ENCODE data around the gene PPP3CB. TPM values are rescaled to one million over a fixed set of nuclear protein-coding genes. Genes with fewer than 3 reads are reported as not detected.

PPP3CB gene
- polyA plus RNA-seq, 4 donors = 60.2 to 72.0 (median 66.9) TPM

Other genes with a start within 250 kb of the PPP3CB start
- gene DNAJC9, start 248.8 kb downstream of the PPP3CB start, polyA plus RNA-seq (ENCODE audit: insufficient read length in 4 of 4) = 10 to 100 TPM; 27.8 to 39.3 (median 35.0) TPM
- 10 to 100 TPM; 77.4 to 96.8 (median 86.0) TPM for gene MRPS16, start 243.4 kb downstream of the PPP3CB start, polyA plus RNA-seq (ENCODE audit: insufficient read length in 4 of 4)
- 10 to 100 TPM; 10.0 to 29.8 (median 16.4) TPM for gene CFAP70, start 137.2 kb downstream of the PPP3CB start, polyA plus RNA-seq (ENCODE audit: insufficient read length in 4 of 4)
- gene ANXA7, start 82.0 kb downstream of the PPP3CB start, polyA plus RNA-seq (ENCODE audit: insufficient read length in 4 of 4) = 10 to 100 TPM; 81.2 to 99.3 (median 88.2) TPM
- 1 to 10 TPM; 1.2 to 6.3 (median 3.2) TPM for gene MSS51, start 62.5 kb downstream of the PPP3CB start, polyA plus RNA-seq (ENCODE audit: insufficient read length in 4 of 4)
- 10 to 100 TPM; 26.6 to 44.7 (median 40.2) TPM for gene USP54, start 95.3 kb upstream of the PPP3CB start, polyA plus RNA-seq (ENCODE audit: insufficient read length in 4 of 4)
- 1 to 10 TPM; 4.7 to 6.1 (median 5.7) TPM for gene MYOZ1, start 145.4 kb upstream of the PPP3CB start, polyA plus RNA-seq (ENCODE audit: insufficient read length in 4 of 4)
- gene SYNPO2L, start 160.0 kb upstream of the PPP3CB start, polyA plus RNA-seq (ENCODE audit: insufficient read length in 4 of 4) = 1 to 10 TPM in 1 of 4 donors, under 1 TPM in 3; 0.27 to 1.2 (median 0.52) TPM
- gene AGAP5, start 202.1 kb upstream of the PPP3CB start, polyA plus RNA-seq (ENCODE audit: insufficient read length in 4 of 4) = 10 to 100 TPM in 2 of 4 donors, 1 to 10 TPM in 2; 8.1 to 37.7 (median 18.6) TPM
- 10 to 100 TPM; 62.9 to 74.1 (median 66.2) TPM for gene SEC24C, start 248.3 kb upstream of the PPP3CB start, polyA plus RNA-seq (ENCODE audit: insufficient read length in 4 of 4)

Data from left renal cortex interstitium (tissue), 4 donors.